ENCODE results near the gene PPP2R2D.

- TF ChIP-seq TARDBP (IDR thresholded peaks at IDR 0.05), result no peak
- TF ChIP-seq PKNOX1 (IDR thresholded peaks at IDR 0.05), result no peak
- no peak for TF ChIP-seq ELF4 (IDR thresholded peaks at IDR 0.05)
- TF ChIP-seq HDGF (IDR thresholded peaks at IDR 0.05; ENCODE audit: borderline replicate concordance), result no peak
- no peak for TF ChIP-seq ZNF384 (IDR thresholded peaks at IDR 0.05)
- no peak for TF ChIP-seq LEF1 (IDR thresholded peaks at IDR 0.05; ENCODE audit: borderline replicate concordance)
- TF ChIP-seq SP1 (IDR thresholded peaks at IDR 0.05), result no peak
- no peak for TF ChIP-seq BHLHE40 (IDR thresholded peaks at IDR 0.05; ENCODE audit: borderline replicate concordance)
- no peak for TF ChIP-seq FOXK2 (IDR thresholded peaks at IDR 0.05)
- no peak for TF ChIP-seq FOXA1 (IDR thresholded peaks at IDR 0.05)
Measured at GRCh38 chr10:131993275-131993674, 92.5 kb downstream of the PPP2R2D start.
